Fibroblast of skin of right biceps (primary cell): ENCODE data around the gene NAALADL2.
A peak's percentile ranks its signal among the peaks of the same experiment; 100 is the strongest.

Source experiments
- DNase-seq: peaks from one replicate; pipeline ENCODE4 v3.0.0-alpha.2; 2013

NAALADL2 gene

GRCh38 chr3:174891524-174892203 is 32.5 kb downstream of the NAALADL2 start:
- peak; percentile 33 for DNase-seq

DNA sequence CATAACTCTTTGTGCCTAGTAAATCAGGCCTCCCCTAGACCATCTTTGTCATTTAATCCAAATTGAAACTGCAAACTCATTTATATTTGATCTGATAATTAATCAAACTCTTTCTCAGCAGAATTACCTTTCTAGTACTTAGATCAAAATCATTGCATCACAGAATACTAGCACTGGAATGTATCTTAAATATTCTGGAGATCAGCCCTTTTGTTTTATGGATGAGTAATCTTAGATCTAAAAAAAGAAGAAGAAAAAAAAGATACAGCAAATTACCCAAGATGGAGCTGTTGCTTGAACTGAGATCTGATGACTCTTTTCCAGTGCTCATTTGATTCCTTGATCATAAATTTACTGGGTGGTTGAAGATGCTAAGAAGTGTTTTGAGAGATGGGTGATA is 47.9 kb downstream of the NAALADL2 start:
- peak; percentile 27 for DNase-seq

- no peak for DNase-seq
These were observed 48.7 kb downstream of the NAALADL2 start for GRCh38 chr3:174907628-174908407.

GRCh38 chr3:174931473-174932353 is 72.6 kb downstream of the NAALADL2 start:
- peak; percentile 69 for DNase-seq

DNA sequence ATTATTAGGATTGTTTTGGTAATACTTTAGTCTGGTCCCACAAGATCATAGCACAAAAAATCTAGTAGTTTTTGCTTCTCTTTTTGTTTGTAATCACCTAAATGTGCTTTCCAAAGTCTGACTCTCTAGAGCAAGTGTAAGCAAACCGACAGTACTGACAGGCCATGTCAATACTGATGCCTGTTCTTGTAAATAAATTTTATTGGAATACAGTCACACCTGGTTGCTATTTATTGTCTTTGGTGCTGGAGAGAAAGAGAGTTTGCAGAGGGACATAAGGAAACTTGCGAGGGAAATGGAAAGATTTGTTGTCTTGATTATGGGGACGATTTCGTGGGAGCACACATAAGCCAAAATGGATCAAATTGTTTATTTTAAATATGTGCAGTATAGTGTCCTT is 77.5 kb downstream of the NAALADL2 start:
- no peak for DNase-seq

GRCh38 chr3:174937478-174937877 is 78.3 kb downstream of the NAALADL2 start:
- peak; percentile 74 for DNase-seq

GRCh38 chr3:174938102-174938501 is 79.0 kb downstream of the NAALADL2 start:
- DNase-seq: no peak

- no peak for DNase-seq
These were observed 81.0 kb downstream of the NAALADL2 start for GRCh38 chr3:174940151-174940550.

DNA sequence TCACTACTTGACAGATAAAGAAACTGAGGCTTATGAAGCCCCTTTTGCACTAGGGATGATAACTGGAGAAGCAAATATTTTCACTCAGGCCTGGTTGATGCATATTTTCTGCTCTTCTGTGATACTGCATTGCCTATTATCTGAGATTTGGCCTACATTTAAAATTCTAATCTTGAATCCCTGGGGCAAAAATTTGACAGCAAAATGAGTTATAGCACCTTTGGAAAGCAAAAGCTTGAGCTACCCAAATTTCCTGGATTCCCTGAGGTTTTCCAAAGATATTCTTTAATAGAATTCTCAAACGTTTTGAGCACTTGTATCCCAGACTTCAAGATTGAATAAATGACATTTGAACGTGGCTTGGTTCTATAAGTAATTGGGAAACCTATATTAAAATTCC is 86.1 kb downstream of the NAALADL2 start:
- DNase-seq: no peak

GRCh38 chr3:174945951-174946350 is 86.8 kb downstream of the NAALADL2 start:
- no peak for DNase-seq

- DNase-seq: peak; percentile 85
These were observed 90.4 kb downstream of the NAALADL2 start for GRCh38 chr3:174949523-174949922.

DNA sequence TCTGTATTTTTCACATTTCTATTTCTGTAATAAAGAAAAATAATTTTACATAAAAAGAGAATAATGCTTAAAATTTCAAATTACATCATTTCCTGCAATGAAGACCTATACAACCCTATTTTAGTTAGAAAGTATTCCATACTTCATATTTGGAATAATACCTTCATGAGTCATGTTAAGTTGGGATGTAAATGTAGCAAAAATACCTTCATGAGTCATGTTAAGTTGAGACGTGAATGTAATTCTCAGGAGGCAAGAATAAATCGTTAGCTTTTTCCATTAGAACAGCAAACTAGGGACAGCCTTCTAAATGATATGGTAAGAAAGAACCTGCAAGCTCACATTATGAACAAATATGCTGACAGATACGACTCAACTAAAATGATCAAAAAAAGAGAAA is 91.9 kb downstream of the NAALADL2 start:
- peak; percentile 91 for DNase-seq

DNA sequence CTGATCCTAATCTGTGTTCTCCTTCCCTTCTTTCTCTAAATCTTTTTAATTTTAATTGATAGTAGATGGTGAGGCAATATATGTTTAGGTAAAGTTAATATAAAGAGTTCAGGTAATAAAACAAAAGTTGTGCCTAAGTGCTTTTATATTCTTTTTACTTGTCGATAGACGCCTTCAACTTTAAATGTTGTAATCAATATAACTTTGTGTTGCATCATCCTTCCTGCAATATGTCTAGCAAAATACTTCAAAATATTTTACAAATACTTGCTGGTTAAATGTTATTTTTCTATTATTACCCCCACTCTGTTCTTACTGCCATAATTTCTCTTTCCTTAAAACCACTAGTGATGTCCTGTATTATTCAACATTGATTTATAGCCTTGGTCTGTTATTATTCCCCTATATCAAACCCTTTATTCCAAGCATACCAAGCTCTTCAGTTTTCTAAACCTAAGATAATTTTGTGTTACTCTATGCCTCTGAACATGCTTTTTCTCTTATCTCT is 92.4 kb downstream of the NAALADL2 start:
- DNase-seq: peak; percentile 35

DNA sequence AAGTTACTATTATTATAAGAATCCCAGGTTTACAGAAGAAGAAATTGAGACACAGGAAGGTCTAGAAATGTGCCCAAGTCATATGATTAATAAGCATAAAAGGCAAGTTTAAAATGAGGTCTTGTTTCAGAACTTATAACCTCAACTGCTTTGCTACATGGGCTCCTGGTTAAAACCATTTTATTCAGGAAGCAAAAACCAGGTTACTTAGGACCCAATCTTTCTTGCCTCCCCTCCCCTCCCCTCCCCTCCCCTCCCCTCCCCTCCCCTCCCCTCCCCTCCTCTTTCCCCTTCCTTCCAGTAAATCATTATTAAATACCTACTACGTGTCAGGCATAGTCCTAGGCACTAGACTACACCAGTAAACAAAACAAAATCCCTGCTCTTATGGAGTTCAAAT is 93.9 kb downstream of the NAALADL2 start:
- DNase-seq: no peak

DNA sequence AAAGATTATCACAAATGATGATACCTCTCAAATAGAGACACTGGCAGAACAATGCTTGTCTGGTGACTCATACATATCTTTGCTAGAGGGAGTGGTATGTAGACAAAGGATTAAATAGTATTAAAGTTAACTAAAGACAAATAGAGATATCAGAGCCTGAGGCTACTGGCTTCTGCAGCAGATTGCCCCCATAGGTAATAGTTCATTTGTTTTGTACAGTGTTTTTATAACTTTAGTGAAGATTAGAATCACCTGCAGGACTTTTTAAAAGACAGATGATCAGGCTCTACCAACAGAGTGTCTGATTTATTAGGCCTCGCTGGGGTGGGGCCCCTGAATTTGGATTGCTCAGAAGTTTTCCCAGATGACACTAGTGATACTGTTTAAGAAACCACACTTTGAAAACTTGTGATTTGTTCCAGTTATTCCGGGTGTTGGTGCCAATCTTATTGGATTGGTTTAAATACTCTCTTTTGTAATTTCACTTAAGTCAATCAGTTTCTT is 96.4 kb downstream of the NAALADL2 start:
- peak; percentile 67 for DNase-seq

DNA sequence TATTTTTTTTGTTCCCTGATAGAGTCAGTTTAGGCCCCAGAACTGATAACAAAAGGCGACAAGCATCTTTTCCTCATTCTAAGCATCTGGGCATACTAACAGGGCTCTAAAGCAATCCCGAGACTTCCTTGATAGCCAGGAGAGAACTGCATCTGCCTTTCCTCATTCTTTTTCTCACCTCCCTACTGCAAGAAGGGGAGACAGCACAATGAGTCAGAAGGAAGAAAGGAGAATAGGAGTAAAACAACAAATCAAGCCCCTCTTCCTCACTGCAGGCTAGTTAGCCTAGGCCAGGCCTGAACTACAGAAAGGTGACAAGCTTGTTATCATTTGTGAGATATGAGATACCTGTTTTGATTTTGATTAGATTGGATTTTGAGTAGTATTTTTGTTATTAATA is 97.9 kb downstream of the NAALADL2 start:
- DNase-seq: peak; percentile 55

DNA sequence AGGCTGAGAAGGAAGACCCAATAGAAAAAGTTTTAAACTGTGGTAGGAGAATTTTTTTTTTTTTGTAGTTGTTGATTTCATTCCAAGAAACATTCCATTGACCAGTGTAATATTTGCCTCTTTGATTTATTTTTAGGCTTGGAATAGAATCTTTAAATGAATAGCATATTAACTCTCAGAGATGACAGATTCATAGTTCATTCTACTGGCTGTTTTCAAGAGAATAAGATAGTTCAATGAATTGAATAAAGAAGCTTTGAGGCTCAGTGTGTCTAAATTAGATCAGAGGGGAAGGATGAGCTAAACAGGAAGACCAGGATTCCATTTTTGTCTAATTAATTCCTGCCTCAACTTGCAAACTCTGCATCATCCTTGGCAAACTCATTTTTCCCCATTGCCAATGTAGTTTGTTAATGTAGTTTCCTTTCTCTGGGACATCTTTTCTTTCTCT is 98.4 kb downstream of the NAALADL2 start:
- DNase-seq: peak; percentile 84

- peak; percentile 12 for DNase-seq
These were observed 99.7 kb downstream of the NAALADL2 start for GRCh38 chr3:174958671-174959328.

- no peak for DNase-seq
These were observed 100.5 kb downstream of the NAALADL2 start for GRCh38 chr3:174959556-174960065.

GRCh38 chr3:174960898-174961297 is 101.8 kb downstream of the NAALADL2 start:
- no peak for DNase-seq

DNA sequence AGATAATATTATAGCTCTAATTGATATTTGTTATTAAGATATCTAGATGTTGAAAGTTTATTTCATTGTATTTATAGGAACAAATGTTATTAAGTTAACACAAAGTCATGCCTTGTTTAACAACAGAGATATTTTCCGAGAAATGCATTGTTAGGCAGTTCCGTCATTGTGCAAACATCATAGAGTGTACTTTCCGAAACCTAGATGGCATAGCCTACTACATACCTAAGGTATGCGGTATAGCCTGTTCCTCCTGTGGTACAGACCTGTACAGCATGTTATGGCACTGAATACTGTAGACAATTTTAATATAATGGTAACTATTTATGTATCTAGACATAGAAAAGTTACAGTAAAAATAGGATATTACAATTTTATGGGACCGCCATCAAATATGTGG is 114.3 kb downstream of the NAALADL2 start:
- no peak for DNase-seq

- peak; percentile 40 for DNase-seq
These were observed 127.6 kb downstream of the NAALADL2 start for GRCh38 chr3:174986685-174987084.
